ENCODE measurements around the gene TYW1.
"Not testable (repeated sequence)": the region's sequence is repeated elsewhere in the genome, so short reads cannot be mapped to it uniquely, and the experiment has no call there.

Gene TYW1

DNA sequence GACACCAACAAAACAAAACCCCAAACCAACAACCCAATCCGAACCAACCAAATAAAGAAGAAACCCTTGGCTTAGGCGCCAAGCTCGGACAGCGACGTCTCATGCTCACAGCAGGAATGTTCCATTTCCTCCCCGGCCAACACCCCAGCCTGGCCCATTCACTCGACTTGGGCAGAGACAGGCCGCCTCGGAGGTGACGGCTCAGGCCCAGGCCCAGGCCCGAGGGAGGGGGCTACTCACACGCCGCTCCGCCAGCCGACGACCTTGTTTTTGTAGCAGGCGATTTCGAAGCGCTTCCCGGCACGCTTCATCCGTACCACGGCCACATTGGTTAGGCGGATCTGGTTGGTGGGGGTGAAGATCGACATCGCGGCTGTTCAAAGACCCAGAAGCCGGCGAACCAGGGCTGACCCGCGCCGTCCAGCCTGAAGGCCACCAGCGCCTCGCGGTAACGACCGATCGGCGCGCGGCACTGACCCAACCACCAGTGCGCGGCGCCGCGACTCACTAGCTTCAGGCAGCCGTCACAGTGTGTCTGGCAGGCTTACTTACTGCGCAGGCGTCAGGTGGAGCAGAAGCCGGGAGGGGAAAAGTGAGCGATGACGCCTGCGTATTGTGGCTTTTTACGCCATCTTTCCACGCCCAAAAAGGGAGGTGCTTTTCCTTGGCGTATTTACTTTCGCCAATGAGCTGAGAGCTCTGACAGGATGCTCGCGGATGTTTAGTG lies 1.4 kb upstream of the TYW1 start, which contains the start of gene SBDS:
Gene SBDS, minus strand, starts transcription at position 537 of the 727 bp plus-strand sequence. Its CDS starts 169 bp downstream, at position 368.
- peak; percentile 94 to 97 for DNase-seq

GRCh38 chr7:67000601-67001258 lies 4.1 kb downstream of the TYW1 start:
- DNase-seq: peak in 1 of 2 experiments; percentile 11

DNA sequence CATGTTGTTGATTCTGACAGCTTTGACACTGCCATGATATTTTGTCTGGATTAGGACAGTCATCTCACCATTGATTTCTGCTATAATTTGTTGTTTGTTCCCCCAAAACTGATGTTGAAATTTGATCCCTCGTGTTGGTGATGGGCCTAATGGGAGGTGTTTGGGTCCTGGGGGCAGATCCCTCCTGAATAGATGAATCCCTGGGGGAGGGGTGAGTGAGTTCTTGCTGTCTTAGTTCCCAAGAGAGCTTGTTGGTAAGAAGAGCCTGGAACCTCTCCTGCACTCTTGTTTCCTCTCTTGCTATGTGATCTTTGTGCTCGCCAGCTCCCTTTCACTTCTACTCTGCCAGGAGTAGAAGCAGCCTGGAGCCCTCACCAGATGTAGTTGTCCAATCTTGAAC lies 7.5 kb downstream of the TYW1 start:
- not testable (repeated sequence) for DNase-seq

GRCh38 chr7:67006965-67007364 lies 10.3 kb downstream of the TYW1 start:
- no peak for DNase-seq

DNA sequence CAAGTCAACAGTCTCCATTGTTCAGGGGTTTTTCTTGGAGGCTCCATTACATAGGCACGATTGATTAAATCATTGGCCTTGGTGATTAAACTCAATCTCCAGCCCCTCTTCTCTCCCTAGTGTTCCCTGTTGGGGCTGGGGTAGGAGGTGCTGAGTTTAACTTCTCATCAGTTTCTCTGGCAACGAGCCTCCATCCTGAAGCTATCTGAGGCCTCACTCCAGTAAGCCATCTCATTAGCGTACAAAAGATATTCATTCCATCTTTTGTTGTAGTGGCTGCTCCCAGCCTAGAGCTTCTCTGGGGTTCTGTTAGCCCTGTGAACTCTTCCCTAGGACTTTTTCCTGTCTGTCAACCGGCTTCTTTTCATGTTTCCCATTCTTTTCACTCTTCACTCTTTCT lies 11.6 kb downstream of the TYW1 start:
- no peak for DNase-seq

GRCh38 chr7:67009677-67010076 lies 13.0 kb downstream of the TYW1 start:
- DNase-seq: not testable (repeated sequence)

GRCh38 chr7:67014076-67014622 lies 17.5 kb downstream of the TYW1 start:
- not testable (repeated sequence) for DNase-seq

DNA sequence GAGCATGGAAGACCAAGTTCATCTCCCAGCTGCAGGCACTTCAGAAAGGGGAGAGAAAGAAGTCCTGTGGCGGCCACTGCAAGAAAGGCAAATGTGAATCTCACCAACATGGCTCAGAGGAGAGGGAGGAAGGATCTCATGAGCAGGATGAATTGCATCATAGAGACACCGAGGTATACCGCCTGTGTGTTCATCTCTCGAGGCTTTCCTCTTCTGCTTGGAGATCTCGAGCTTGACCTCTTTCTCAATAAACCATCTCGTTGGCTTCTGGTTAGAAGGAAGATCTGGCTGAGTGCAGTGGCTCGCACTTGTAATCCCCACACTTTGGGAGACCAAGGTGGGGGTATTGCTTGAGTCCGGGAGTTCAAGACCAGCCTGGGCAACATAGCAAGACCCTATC lies 21.3 kb downstream of the TYW1 start:
- not testable (repeated sequence) for DNase-seq

GRCh38 chr7:67018940-67019339 lies 22.3 kb downstream of the TYW1 start:
- DNase-seq: no peak

GRCh38 chr7:67019562-67020390 lies 23.1 kb downstream of the TYW1 start:
- DNase-seq: no peak

- DNase-seq: no peak
Observed at GRCh38 chr7:67021260-67021659, 24.6 kb downstream of the TYW1 start.

DNA sequence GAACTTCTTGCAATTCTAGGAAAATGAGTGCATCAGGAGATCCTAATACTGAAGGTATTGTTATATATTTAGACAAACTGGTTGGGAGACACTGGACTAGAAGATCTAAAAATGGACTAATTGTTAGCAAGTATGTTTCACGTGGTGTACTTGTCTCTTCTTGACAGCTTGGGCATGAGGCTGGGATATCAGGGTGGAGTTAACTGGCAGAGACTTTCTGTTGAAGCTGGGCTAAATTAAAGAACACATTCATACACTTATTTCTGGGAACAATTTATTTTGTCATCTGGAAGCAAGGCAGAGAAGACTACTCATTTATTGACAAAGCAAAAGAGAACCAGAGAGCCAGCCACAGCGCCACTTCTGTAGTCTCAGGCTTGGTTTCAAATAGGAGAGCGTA lies 25.9 kb downstream of the TYW1 start:
- no peak for DNase-seq

- DNase-seq: peak in 1 of 2 experiments; percentile 47
Observed at GRCh38 chr7:67025459-67025858, 28.8 kb downstream of the TYW1 start.

- DNase-seq: not testable (repeated sequence)
Observed at GRCh38 chr7:67031685-67032084, 35.1 kb downstream of the TYW1 start.

GRCh38 chr7:67033251-67033650 lies 36.6 kb downstream of the TYW1 start:
- DNase-seq: no peak

GRCh38 chr7:67036432-67037395 lies 40.1 kb downstream of the TYW1 start:
- not testable (repeated sequence) for DNase-seq

GRCh38 chr7:67040832-67041231 lies 44.2 kb downstream of the TYW1 start:
- DNase-seq: not testable (repeated sequence)

DNA sequence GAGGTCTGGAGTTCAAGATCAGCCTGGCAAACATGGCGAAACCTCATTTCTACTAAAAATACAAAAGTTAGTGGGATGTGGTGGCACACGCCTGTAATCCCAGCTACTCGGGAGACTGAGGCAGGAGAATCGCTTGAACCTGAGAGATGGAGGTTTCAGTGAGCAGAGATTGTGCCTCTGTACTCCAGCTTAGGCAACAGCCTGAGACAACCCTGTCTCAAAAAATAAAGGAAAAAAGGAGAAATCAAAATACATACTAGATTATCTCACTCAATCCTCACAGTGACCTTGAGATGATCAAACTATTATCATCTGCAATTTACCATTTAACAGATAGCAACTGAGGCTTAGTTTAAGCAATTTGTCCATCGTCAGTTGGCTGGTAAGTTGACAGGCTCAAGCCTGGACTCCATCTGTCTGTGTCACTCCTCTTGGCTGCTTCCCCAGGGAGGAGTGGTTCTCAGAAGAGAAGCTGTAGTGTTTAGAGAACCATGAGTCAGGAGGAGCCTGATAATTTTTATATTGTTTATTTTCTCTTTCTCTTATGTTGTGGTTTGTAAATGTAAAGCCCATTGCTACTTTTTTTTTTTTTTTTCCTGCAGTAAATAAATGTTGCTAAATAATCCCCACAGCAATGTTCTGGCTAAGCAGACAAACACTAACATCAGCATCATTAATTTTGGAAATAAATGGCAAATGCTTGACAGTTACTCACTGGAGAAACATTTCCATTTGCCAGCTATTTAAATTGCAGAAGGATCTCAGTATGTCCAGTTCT lies 46.3 kb downstream of the TYW1 start:
- peak in 1 of 2 experiments; percentile 21 for DNase-seq

DNA sequence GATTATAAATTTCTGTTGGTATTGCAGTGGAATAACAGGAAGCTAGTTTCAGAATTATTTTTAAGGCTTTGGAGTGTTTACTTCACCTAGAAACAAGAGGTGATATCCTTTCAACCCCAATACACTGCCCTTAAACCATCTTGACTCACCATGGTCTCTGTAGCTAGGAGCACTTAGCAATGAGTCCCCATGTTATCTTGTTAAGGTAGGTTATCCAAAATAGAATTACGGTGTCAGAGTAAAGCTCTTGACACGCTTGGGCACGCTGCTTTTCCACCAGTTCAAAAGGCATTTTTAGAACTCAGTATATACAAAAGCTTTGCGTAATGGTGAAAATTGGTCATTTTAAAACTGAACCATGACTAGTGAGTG lies 46.9 kb downstream of the TYW1 start:
- not testable (repeated sequence) for DNase-seq

DNA sequence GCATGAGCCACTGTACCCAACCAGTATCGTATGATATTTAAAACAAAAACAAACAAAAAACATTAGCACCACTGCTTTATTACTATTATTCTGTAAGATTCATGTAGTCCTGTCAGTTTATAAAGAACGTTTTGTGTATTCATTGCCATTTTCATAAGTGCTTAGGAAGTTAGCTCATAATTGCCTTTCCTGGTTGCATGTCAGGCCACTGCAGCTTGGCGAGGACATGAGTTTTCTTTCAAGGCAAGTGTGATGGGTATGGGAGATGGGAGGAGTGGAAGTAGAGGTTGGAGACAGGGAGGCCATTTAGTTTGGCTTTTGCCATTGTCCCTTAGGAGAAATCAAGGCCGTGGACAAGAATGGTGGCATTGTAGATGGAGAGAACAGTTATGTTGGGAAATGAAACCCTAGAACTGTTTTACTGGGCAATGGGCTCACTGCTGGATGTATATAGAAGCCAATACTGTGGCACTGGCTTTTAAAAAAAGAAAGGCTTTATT lies 48.9 kb downstream of the TYW1 start:
- DNase-seq: no peak

DNA sequence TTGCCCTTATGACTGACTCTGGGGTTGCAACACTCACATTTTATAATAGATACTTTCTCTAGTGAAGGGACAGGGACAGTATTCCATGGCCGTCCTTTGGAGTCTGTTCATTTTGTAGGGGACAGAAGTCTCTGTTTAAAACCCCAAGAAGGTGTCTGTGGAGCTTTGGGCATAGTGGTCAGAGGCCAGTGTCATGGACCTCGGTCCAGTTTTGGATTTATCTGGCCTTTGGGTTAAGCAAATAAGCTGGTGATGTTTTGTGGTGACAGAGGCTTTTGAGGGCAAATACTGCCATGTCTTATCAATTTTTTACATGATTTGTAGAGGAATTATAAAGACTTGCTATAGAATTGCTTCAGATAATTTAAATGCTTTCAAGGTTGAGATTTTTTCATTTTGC lies 50.2 kb downstream of the TYW1 start:
- DNase-seq: not testable (repeated sequence)

Data from SW 1271 (cell line).